H1 (cell line): ENCODE measurements around the gene FHL5. TPM values are rescaled to one million over a fixed set of nuclear protein-coding genes. Genes with fewer than 3 reads are reported as not detected.

Source experiments
- CHD7 ChIP-seq: fragments of 300-600 bp; sonication (generic); IDR thresholded peaks from 2 replicates; pipeline ENCODE4 v1.7.1; 2012; ENCODE audit warnings: low read length, moderate library complexity, mild to moderate bottlenecking, inconsistent platforms; ENCODE audit not compliant: insufficient replicate concordance
- JUND ChIP-seq: IDR thresholded peaks from 2 replicates; pipeline ENCODE4 v1.6.1; 2011; ENCODE audit warnings: mild to moderate bottlenecking, improper control_type of control experiment, low read length
- MAFK ChIP-seq: IDR thresholded peaks from 2 replicates; pipeline ENCODE4 v1.6.1; 2012; ENCODE audit warnings: low read depth, mild to moderate bottlenecking, improper control_type of control experiment, low read length
- RBBP5 ChIP-seq: IDR thresholded peaks from 2 replicates; pipeline ENCODE4 v1.7.1; 2012; ENCODE audit warnings: low read depth, mild to moderate bottlenecking, inconsistent platforms, low read length, moderate library complexity, borderline replicate concordance
- RNF2 ChIP-seq: fragments of 200-900, 300-1000 bp; sonication (generic); IDR thresholded peaks from 2 replicates; pipeline ENCODE4 v1.7.1; 2016; ENCODE audit warnings: borderline replicate concordance, low read depth, mild to moderate bottlenecking, antibody characterized with exemption, low read length; ENCODE audit not compliant: poor library complexity, severe bottlenecking; ENCODE audit errors: missing control alignments
- SP2 ChIP-seq: IDR thresholded peaks from 2 replicates; pipeline ENCODE4 v1.6.1; 2012; ENCODE audit warnings: mild to moderate bottlenecking, low read length, inconsistent platforms
- SRF ChIP-seq: IDR thresholded peaks from 2 replicates; pipeline ENCODE4 v1.6.1; 2011; ENCODE audit warnings: mild to moderate bottlenecking, low read depth, low read length, moderate library complexity
- YY1 ChIP-seq: IDR thresholded peaks from 2 replicates; pipeline ENCODE4 v1.6.1; 2011; ENCODE audit warnings: low read depth, mild to moderate bottlenecking, low read length
- polyA plus RNA-seq, 7 experiments: library from polyadenylated mRNA; depleted of rRNA in 3 of 7; stranded (reverse) in 5 of 7; unstranded in 2 of 7; fragments of >200 nt in 5 of 7; fragments of 200-250 nt in 2 of 7; gene quantifications; 1 replicate in 5 of 7; 2 replicates in 1 of 7; 4 replicates in 1 of 7; pipeline versions ENCODE4 v1.2.1 to v1.2.3, GENCODE V29; 2011 to 2013; ENCODE audit warnings: missing spikeins in 2 of 7, mixed read lengths in 2 of 7
- total RNA-seq: library from RNA; stranded (reverse); fragmentation: NEBNext Ultra II Directional; extraction: Animal tissue kit (Norgen Biotek cat#: 25700); gene quantifications from 2 replicates; pipeline ENCODE4 v1.2.1, GENCODE V29; 2021

The FHL5 gene
- total and polyA plus RNA-seq, 2 of the 8 experiments (the other 6 are each of a cell fraction or from before 2014, with no cell fraction given): not detected

DNA sequence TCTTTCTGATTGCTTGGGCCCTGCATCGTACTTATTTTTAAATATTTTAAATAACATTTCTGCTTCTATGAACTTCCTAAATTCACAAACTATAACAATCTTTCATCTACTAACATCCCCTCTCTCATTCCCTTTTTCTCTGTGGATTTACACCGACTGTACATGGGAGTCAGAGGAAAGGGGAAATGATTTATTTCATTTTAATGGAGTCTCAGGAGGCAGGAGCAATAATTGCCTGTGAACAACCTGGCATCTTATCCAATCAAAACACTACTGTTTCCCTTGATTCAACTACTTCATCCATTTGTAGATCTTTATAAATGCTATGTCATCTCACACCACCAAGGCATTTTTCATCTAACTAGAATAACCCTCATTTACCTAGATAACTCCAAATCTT, 89.6 kb downstream of the FHL5 start (continued):
- TF ChIP-seq YY1 (no peak), JUND (no peak), RBBP5 (no peak), RNF2 (no peak), SP2 (no peak), SRF (no peak), CHD7 (no peak), MAFK (no peak)
